Suppressor macrophage treated with lipopolysaccharide for 1 hour (primary cell): ENCODE results near the gene ITM2C.

ENCODE experiments used
- DNase-seq, 3 donors: peaks; one replicate each; pipeline ENCODE4 v3.0.0-alpha.2; 2020 to 2022

The ITM2C gene

DNA sequence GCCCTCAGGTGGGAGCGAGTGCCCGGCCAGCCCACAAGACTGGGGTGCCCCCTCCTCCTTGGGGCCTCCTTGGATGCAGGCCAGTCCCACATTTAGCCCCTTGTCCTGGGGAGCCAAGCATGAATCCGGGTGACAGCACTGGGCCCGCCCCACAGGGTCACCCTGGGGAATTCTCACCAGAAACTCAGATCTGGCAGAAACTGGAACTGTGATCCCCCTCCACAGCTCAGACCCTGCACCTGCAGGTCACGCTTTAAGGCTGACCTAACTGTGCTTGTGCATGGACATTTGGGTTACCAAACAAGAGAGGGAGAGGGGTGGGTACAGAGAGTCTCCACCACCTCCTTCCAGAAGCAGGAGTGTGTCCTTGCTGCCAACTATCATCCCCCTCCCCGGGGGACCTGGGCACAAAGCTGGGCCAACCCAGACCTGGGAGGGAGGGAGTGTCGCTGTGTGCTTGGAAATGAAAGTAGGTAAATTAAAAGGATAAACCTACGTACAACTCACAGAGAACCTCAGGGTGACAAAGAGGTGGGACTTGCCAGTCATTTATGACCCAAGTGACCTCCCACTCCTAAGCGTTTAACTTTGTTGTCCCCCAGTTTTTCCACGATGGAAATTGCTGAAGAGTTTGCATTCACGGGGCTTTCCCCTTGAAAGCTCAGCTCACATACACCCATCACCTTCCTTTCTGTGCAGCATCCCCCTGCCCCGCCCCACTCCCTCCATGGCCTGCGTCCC is 9.1 kb downstream of the ITM2C start:
- DNase-seq = no peak

DNA sequence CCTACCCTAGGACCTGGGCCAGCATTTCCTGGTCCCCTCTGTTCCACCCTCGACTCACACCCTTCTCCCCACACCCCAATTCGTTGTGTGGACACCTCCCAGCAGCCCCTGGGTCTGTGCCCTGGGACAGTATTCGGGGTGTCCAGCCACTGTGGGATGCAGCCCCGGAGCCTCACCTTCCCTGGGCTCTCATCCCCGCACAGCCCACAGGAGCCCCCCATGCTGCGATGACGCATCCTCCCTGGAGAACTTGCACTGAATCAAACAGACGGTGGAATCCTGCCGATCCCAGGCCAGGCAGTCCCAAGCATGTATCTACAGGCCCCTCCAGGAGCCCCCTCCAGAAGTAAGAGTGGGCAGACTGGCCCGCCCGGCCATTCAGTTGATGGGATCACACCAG is 9.7 kb downstream of the ITM2C start:
- no peak for DNase-seq

DNA sequence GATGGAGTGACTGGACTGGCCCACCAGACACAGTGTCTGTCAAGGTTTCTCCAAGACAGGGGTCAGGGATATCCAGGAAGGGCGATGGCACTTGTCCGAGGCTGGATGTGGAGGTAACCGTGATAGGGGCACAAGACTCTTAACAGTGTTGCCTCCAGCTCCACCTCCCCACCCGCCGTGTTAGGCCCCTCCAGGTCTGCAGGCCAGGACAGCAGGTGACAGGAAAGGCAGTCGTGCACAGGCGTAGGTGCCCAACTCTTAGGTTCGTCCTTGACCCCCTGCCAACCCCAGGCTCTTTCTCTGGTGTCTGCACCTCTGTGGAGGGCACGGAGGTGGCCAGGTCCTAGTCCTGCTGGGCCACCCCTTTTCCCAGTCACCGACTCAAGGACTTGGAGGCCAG is 10.1 kb downstream of the ITM2C start:
- DNase-seq = no peak

DNA sequence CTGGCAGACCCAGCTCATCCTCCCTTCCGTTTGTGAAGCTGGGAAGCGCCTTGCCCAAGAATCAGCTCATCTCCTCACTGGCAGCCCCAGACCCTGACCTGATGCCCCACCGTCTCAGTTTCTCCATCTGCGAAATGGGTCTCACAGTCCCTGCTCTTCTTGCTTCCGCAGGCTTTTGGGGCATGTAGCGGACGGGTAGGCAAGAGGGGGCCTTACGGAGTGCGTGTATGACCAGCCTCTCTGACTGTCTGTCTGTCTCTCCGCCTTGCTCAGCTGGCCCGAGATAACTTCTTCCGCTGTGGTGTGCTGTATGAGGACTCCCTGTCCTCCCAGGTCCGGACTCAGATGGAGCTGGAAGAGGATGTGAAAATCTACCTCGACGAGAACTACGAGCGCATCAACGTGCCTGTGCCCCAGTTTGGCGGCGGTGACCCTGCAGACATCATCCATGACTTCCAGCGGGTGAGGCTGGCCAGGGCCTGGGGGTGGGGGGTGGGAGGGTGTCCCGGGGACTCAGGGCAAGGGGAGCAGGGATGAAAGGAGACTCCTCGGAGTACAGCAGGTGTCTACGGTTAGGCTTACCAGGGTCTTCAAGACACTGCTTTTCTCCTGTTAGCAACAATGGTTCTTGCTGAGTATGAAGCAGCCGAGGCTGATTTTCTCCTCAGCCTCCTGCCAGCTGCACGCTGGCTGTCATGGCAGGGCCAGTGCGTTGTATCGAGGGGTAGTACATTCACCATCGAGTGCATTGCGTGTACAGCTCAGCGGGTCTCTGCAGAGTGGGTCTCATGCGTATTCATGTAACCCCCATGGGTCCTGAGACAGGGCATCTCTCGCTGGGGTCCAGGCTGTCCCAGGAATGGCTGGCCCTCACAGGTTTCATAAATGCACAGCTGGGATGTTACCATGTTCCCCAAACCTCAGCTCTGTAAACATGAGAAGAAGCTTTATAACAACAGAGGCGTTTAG is 10.9 kb downstream of the ITM2C start:
- no peak for DNase-seq

DNA sequence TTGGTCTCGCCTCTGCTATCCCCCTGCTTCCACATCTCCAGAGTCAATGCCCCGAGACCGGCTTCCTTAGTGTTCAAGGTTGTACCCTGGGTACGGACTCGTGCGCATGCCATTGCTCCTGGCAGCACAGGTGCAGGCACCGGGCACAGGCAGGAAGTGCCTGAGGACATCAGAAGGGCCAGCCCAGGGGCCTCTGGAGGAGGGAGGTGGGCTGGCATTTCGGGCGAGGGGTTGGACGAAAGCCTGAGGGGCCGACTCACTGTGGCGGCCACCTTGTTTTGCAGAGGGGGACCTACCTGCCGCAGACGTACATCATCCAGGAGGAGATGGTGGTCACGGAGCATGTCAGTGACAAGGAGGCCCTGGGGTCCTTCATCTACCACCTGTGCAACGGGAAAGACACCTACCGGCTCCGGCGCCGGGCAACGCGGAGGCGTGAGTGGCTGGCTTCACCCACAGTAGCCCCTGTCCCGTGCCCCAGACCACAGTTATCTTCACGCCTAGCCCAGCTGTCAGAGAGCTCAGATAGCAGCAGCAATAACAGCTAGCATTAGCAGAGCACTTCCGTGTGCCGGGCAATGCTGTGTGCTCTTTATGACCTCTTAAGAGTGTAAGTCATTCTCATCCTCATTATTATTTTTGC is 12.5 kb downstream of the ITM2C start:
- DNase-seq = no peak

DNA sequence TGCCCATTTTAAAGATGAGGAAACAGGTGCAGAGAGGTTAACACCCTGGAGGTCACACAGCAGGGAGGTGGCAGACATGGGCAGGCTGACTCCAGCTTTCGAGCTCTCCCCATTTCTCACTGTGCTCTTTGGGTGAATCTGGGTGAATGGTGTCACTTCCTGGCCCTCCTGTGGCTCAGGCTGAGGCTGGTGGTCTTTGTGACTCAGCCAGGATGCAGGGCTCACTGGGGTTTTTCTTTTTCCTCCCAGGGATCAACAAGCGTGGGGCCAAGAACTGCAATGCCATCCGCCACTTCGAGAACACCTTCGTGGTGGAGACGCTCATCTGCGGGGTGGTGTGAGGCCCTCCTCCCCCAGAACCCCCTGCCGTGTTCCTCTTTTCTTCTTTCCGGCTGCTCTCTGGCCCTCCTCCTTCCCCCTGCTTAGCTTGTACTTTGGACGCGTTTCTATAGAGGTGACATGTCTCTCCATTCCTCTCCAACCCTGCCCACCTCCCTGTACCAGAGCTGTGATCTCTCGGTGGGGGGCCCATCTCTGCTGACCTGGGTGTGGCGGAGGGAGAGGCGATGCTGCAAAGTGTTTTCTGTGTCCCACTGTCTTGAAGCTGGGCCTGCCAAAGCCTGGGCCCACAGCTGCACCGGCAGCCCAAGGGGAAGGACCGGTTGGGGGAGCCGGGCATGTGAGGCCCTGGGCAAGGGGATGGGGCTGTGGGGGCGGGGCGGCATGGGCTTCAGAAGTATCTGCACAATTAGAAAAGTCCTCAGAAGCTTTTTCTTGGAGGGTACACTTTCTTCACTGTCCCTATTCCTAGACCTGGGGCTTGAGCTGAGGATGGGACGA is 13.2 kb downstream of the ITM2C start:
- DNase-seq = peak in 2 of 3 donors; percentile 17 to 47

DNA sequence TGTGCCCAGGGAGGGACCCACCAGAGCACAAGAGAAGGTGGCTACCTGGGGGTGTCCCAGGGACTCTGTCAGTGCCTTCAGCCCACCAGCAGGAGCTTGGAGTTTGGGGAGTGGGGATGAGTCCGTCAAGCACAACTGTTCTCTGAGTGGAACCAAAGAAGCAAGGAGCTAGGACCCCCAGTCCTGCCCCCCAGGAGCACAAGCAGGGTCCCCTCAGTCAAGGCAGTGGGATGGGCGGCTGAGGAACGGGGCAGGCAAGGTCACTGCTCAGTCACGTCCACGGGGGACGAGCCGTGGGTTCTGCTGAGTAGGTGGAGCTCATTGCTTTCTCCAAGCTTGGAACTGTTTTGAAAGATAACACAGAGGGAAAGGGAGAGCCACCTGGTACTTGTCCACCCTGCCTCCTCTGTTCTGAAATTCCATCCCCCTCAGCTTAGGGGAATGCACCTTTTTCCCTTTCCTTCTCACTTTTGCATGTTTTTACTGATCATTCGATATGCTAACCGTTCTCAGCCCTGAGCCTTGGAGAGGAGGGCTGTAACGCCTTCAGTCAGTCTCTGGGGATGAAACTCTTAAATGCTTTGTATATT is 14.0 kb downstream of the ITM2C start:
- DNase-seq = no peak

DNA sequence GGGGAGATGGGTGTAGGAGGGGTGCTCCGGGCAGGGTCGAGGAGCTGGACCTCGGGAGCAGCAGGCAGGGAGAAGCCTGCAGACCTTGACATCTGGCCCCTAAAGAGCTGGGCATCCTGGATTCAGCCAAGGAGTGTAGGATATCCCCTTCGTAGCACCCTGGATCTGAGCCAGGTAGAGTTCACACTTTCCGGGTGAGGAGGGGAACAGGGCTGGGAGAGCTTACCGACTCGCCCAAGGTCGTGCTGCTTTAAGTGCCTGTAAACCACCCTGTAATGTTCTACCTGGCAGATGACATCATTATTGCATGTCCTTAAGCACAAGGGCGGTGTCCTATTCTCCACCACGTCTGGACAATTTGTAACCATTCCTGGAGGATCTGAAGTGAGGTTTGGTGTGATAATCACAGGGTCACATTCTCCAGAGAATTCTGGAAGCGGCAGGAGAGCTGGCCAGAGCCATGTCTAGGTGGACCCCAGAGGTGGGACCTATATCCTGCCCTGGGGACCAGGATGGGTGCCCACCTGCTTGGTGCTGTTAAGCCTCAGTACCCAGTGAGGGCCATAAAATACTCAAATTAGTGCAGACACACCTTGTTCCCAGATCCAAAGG is 14.6 kb downstream of the ITM2C start:
- no peak for DNase-seq

DNA sequence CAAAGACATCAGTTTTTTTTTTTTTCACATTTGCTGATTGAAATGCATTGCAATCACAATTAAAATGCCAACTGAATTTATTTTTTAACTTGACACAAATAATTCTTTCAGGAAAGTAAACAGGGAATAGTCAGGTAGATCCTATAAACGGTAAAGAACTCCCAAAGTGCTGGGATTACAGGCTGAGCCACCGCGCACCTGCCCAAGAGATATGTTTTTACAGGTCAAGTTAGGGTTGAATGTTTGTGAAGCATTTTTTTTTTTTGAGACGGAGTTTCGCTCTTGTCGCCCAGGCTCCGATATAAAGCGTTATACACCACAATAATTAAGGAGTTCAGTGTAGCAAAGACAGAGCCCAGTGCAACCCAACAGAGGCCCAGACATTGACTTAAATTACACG is 15.1 kb downstream of the ITM2C start:
- no peak for DNase-seq

DNA sequence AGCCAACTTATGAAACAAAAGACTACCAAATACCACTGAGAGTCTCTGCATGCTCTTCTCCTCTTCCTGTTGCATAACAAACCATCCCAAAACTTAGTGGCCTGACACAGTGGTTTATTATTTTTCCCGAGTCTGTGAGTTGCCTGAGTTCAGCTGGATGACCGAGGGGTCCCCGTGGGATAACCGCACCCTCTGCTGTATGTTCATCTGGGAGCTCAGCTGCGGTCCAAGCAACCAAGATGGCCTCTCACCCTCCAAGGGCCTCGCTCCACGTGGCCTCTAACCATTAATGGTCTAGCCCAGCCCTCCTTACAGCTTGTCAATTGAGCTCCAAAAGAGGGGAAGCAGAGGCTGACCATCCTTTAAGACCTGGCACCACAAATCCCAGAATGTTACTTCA is 17.1 kb downstream of the ITM2C start:
- no peak for DNase-seq

DNA sequence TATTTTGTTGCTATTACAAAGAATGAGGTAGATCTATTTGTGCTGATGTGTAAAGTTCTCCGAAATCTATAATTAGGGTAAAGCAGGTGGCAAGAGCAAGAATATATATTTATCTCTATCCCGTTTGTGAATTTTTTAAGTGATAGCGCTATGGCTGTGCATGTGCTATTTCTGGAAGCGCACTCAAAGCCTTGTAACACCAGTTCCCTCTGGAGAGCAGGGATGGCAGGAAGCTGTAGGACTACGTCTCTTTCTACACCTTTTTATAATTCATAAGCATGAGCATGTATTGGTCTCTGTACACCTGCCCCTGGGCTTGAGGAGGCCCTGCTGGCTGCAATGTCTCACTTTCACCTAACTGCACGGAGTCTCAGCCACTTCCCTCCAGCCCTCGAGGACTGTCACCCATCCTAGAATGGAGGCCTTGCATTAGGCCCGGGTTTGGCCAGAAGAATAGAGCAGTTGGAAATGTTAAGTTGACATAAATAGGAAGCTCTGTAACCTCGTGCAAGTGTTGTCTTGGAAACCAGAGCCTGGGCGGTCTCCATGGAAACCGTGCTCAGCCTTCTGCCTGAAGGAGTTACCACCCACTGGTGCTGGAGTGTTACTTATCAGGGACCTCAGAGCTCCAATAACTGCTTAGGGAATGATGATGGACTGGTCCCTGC is 20.9 kb downstream of the ITM2C start:
- DNase-seq = peak; percentile 81 to 86 (median 84)

DNA sequence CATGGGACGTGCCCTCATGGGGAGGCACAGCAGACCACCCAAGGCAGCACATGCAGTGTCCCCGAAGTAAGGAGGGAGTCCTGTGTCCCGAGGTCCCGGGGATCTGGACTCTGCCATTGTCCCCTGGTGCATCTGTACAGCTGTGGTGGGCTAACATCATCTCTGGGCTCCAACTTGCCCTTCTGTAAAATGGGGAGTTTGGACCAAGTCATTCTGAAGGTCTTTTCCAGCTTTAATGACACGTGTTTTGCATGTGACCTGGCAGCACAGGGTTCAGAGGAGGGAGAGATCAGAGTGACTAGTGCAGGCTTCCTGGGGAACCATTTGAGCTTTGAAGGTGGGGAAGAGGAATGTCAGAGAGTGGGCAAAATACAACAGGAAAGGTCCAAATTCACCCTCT is 21.5 kb downstream of the ITM2C start:
- DNase-seq = no peak

DNA sequence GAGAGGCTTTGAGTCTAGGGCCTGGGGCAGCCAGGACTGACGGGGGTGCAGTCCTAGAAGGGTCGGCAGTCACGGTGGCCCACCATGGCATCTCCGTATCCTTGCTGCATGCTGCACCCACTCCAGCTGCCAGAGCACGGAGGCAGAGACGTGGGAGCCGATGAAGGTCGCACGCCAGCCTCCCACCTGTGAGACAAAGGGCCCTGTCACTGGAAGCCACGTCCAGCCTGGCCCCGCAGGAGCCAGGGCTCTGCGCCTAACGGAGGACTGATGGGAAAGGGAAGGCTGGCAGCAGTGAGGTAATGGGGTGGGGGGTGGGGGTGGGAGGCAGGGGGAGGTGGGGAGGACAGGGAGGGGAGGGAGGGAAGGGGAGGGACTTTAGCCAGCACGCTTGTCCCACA is 21.9 kb downstream of the ITM2C start:
- no peak for DNase-seq

DNA sequence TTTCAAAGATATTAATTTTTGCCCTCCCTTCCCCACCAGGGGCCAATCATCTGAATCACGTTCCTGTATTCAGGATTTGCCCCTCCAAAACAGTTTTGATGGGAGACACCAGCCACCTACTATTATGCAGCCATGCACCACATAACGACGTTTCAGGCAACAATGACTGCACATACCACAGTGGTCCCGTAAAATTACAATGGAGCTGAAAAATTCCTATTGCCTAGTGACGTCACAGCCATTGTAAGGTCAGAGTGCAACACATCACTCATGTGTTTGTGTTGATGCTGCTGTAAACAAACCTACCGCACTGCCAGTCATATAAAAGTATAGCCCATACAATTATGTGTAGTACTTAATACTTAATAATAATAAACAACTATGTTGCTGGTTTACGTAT is 22.6 kb downstream of the ITM2C start:
- DNase-seq = no peak

DNA sequence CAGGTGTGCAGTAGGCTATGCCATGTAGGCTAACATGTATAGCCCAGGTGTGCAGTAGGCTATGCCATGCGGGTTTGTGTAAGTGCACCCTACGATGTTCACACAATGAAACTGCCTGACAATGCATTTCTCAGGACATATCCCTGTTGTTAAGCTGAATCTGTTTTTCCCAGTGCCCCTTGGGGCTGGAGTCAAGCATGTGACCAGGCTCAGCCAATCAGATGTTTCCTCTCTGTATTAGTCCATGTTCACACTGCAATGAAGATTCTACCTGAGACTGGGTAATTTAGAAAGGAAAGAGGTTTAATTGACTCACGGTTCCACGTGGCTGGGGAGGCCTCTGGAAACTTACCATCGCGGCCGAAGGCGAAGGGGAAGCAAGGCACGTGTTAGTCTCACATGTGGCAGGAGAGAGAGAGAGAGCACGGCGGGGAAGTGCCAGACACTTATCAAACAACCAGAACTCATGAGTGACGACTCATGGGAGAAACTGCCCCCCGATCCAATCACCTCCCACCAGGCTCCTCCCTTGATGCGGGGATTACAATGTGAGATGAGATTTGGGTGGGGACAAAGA is 24.2 kb downstream of the ITM2C start:
- DNase-seq = no peak

DNA sequence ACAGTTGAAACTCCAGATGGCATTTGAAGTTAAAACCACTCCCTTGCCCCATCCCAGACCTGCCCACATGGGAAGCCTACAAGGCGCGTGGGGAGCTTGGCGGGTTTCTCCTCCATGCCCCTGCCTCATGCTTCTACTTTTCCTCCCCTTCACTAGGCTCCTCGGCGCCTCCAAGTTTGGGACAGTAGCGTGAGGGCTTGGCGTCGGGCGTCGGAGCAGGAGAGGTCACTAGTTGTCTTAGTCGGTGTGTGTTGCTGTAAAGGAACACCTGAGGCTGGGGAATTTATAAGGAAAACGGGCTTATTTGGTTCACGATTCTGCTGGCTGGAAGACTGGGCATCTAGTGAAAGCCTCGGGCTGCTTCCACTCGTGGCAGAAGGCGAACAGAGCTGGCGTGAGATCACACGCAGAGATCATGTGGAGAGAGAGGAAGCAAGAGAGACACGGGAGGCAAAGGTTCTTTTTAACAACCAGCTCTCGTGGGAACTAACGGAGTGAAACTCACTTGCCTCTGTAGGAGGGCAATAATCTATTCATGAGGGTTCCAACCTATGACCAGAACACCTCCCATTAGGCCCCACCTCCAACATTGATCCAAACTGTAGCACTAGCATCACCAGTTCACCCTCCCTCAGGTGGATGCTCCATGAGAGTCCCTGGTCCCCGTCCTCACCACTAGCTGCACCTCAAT is 25.3 kb downstream of the ITM2C start:
- DNase-seq = no peak

DNA sequence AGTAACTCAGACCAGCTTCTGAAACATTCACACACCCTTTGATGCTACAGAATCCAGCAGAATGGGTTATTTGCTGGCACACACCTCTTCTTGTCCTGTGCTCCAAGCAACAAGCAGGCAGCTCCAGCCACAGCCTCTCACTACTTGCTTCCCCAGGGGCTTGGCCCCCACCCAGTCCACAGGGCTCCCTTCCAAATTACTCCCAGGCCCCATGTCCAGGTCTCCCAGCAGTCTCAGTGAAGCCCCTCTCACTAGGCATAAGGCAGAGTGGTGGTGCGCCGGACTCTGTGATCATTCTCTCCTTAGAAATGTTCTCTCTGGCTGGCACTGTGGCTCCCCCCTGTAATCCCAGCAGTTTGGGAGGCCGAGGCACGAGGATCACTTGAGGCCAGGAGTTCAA is 25.9 kb downstream of the ITM2C start:
- DNase-seq = no peak

DNA sequence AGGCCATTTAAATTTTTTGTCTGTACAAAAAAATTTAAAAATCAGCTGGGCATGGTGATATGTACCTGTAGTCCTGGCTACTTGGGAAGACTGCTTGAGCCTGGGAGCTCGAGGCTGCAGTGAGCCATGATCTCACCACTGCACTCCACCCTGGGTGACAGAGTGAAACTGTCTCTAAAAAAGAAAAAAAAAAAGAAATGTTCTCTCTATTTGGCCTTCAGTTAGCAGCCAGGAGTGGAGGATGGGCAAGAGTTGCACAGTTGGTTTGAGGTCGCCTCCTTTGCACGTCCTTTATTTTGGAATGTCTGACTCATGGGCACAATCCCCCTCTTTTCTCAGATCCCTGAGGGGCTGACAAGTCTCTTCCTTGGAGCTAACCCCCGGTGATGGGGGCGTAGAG is 26.3 kb downstream of the ITM2C start:
- DNase-seq = no peak

DNA sequence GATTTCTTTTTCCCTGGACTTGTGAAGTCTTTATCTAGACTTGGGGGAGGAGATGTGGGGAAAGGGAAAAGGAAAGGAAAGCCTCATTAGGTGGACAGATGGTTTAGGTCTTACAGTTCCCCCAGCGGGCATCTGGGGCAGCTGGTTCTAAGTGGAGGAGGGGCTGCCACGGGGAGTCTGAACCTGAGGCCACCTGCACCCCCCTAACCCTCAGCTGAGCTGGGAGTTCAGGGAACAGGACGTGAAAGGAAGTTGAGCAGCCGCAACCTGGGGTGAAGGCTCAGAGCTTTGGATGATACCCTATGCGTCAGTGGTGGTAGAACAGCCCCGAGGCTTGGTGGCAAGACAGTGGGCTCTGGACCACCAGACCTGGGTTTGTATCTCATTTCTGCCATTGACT is 26.8 kb downstream of the ITM2C start:
- DNase-seq = no peak

DNA sequence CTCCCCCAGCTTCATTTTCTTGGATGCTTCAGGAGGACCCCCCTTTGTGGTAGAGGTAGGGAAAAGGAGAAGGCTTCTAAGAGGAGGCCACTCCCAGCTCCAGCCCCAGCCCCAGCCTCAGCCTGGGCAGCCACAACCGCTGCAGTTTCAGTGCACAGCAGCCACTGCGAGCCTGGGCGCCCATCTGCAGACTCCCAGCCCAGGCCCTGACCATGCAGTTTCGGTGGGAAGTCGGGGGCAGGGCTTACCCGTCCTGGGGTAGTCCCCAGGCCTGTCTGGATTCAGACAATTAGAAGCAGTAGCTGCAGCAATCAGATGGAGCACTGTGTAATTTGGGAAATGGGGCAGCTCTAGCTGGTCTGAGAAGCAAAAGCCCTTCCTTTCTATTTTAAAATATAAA is 28.6 kb downstream of the ITM2C start:
- DNase-seq = peak; percentile 55 to 62 (median 58)
